NCI-H2171 treated with DMSO at 0.1 percent for 48 hours (cell line): Measurements from ENCODE around the gene NDUFS4.
"Not testable (repeated sequence)": the region's sequence is repeated elsewhere in the genome, so short reads cannot be mapped to it uniquely, and the experiment has no call there.

Experiments
- DNase-seq: peaks from one replicate; lab custom pipeline; 2025; lab: John Stamatoyannopoulos, UW

The NDUFS4 gene

DNA sequence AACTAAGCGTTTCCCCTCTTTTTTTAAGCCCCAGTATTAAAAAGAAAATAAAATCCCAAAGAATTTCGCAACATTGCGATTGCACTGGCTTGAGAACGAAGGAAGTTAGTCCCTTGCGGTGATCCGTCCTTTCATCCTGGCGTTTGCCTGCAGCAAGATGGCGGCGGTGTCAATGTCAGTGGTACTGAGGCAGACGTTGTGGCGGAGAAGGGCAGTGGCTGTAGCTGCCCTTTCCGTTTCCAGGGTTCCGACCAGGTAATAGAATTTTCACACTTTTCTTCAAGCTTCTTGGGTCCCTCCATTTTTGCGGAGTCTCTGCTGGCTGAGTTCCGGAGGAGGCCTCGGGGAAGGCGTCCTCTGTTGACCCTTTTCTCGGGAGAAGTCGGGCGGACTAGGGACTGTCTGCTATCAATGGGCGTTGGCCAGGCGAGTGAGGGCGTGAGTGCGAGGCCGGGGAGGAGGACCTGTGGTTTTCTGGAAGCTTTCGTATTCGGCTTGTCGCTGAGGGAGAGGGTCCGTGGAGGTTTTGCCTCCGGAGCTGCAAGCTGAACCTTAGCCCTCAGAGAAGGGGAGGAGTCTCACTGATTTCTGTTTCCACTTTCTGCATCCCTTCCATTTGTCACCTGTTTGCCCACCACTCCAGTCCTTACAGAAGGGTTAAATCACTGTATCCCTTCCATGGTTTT lies at the start of gene NDUFS4:
Gene NDUFS4 (plus strand): TSS at position 134 of the 686 bp plus-strand sequence. CDS start 24 bp downstream, at position 158.
- DNase-seq: peak; percentile 91

GRCh38 chr5:53512539-53512938 lies 47.9 kb upstream of the NDUFS4 start:
- no peak for DNase-seq

DNA sequence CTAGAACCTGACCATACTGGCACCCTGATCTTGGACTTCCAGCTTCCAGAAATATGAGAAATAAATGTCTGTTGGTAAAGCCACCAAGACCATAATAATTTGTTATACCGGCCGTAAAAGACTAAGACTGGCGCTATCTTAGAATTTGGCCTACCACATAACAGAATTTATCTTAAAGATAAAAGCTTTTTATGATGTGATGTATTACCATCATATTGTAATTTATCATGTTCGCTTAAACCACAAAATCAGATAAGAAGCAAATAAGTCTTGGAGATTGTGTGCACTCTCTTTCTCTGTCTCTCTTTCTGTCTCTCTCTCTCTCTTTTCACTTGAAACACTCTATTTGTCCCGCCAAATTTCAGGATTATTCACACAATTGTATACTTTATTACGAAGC lies 44.5 kb upstream of the NDUFS4 start:
- DNase-seq: no peak

GRCh38 chr5:53520813-53521212 lies 39.6 kb upstream of the NDUFS4 start:
- no peak for DNase-seq

DNA sequence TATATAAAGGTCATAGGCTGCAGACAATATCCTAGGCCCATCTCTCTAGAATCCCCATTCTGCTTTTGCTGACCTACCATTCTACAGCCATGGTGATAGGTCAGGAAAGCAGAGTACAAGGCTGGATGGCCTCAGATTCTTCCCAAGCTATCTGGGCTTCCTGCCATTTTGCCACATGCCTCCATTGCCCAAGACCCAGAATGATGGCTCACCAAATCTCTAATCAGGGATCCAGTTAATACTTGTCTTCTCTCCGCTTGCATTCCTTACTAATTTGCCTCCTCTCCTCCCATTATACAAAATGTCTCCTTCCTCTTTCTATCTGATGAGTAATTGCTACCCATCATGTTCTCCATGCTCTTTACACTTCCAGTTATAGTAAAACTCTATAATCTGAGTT lies 22.7 kb upstream of the NDUFS4 start:
- no peak for DNase-seq

- DNase-seq: not testable (repeated sequence)
Measured at GRCh38 chr5:53540739-53541138, 19.7 kb upstream of the NDUFS4 start.

DNA sequence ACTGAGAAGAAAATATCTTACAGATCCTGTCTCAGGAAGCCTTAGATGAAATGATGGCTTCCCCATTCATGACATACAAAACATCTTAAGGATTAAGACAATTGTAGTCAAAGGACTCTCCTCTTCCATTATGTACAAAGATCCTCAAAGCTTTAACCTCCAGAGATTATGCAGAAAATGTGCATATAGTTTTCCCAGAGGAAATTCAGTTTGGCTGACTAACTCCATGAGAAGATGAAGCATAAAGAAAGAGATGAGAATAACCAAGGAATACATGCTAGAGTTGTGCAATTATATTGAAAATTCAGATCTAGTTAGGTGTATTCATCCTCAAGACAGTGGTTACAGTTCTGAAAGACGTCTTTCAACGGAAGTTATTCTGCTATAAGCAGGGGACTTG lies 18.6 kb upstream of the NDUFS4 start:
- DNase-seq: no peak

GRCh38 chr5:53542926-53543325 lies 17.5 kb upstream of the NDUFS4 start:
- no peak for DNase-seq

GRCh38 chr5:53543401-53543800 lies 17.0 kb upstream of the NDUFS4 start:
- no peak for DNase-seq

GRCh38 chr5:53545744-53546143 lies 14.7 kb upstream of the NDUFS4 start:
- DNase-seq: no peak

- DNase-seq: no peak
Measured at GRCh38 chr5:53547226-53547625, 13.2 kb upstream of the NDUFS4 start.

DNA sequence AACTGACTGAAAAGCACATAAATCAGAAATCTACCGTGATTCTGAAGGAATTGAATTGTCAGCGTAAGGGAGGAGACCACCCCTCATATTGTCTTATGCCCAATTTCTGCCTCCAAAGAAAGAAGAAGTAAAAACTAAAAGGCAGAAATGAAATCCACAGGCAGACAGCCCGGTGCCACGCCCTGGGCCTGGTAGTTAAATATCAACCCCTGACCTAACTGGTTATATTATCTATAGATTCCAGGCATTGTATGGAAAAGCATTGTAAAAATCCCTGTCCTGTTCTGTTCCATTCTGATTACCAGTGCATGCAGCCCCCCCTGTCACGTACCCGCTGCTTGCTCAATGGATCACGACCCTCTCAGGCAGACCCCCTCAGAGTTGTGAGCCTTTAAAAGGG lies 11.9 kb upstream of the NDUFS4 start:
- not testable (repeated sequence) for DNase-seq

DNA sequence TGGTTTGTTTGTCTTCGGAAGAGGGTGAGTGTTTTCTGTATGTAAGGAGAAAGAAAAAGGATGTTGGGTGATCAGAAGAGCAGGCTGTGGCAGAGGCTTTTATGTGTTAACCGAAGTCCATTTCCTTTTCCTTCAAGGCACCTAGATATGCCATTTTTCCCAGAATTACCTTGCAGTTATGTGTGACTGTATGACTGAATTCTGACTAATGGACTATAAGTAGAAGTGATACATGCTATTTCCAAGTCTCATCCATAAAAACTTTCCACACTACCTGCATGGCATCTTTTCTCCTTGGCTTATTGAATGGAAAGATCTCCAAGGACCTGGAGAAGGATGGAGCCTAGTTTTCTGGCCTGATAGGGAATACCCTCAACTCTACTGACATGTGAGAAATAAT lies 10.6 kb upstream of the NDUFS4 start:
- no peak for DNase-seq

- peak; percentile 97 for DNase-seq
Measured at GRCh38 chr5:53552561-53552960, 7.9 kb upstream of the NDUFS4 start.

GRCh38 chr5:53554444-53554843 lies 6.0 kb upstream of the NDUFS4 start:
- no peak for DNase-seq

DNA sequence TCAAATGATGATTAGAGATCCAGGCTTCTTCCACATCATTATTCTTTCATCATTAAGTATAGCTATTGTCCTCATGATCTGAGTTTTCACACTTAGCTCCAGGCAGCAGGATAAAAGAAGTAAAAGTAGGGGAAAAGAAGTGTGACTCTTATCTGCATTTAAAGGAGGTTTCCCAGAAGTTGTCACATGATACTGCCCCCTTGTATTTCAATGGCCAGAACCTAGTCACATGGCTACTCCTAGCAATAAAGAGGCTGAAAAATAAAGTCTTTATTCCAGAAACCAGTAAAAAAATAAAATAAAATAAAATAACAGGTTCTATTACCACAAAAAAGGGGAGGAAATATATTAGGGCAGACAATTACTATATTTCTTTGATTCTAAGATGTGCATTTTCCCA lies 5.3 kb upstream of the NDUFS4 start:
- no peak for DNase-seq

- DNase-seq: no peak
Measured at GRCh38 chr5:53556001-53556400, 4.4 kb upstream of the NDUFS4 start.

DNA sequence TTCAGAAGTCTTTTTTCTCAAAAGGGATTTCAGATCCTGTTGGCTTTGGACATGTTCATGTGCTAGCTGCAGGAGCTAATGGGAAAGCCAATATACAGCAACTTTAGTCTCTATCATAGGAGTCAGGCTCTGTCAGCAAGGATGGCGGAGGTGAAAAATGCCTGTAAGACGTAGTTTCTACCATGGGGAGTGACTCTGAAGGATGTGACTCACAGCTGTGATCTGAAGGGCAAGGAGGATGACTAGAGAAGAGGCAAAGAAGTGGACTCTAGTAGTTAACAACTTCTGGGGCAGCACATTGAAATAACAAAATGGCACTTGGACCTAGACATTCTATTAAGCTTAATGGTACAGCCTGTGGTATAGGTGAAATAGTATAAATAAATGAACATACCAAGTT lies 3.1 kb upstream of the NDUFS4 start:
- no peak for DNase-seq

- DNase-seq: no peak
Measured at GRCh38 chr5:53558966-53559365, 1.5 kb upstream of the NDUFS4 start.

DNA sequence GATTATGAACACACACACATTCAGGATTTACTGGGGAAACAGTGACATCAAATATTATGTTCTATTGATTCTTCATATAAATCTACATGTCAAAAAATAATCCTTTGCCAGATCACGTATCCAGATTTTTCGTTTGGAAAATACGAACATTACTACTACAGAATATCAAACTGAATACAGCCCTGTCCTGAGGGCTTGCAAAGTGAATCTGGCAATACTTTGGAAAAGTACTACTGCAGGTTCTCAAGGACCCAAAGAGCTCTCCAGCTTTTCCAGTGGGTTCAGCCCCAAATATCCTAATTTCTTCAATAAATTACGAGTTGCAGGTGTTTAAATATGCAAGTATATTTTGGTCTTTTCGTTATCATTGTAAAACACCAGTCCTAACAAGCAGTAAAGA lies 411 bp upstream of the NDUFS4 start:
- DNase-seq: no peak

DNA sequence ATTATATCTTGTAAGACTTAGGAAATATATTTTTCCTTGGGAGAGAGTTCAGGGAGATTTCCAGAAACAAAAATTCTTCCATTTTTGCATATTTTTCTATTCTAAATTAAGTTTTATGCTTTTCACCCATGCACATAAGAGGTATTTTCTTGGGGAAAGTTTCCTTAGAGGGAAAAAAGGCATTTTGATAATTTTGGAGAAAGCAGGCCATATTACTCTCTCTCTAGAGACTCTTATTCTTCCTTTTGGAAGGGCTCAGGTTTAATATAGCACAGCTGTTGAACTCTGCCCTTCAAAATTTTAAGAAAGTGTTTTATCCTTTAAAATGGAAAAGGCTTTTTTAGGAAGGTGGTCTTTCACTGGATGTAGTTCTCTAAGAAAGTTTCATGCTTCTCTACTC lies 8.0 kb downstream of the NDUFS4 start:
- no peak for DNase-seq

DNA sequence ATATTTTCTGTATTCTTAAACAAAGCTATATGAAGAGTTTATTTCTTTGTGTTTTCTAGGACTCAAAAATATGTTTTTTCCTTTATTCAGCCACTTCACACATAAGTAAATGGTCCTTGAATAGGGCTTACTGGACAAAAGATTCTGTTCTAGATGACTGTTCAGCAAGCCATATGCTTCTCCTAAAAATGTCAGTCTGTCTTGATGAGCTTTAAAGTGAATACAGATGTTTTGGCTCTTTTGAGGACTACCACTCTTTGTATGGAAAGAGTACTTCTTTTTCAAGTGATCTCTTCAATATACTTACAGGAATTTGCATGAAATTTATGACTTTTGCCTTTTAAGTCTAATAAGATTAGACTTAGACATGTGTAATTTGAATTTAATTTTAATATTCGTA lies 8.4 kb downstream of the NDUFS4 start:
- no peak for DNase-seq

DNA sequence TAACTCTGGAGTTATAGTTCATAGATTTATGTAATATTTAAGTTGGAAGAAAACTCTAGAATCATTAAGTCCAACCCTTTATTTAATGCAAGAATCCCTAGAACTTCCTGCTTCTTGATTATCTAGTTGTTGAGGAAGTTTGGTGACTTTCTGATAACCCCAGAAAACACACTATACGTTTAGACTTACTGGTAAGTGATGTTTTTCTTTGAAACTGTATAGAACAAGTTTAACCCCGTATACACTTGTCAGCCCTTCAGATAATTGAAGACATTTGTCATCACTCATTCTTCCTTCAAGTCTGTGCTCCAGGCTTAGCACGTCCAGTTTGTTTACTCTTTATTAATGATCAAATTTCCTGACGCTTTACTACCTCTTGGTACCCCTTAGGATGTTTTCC lies 9.0 kb downstream of the NDUFS4 start:
- DNase-seq: no peak

DNA sequence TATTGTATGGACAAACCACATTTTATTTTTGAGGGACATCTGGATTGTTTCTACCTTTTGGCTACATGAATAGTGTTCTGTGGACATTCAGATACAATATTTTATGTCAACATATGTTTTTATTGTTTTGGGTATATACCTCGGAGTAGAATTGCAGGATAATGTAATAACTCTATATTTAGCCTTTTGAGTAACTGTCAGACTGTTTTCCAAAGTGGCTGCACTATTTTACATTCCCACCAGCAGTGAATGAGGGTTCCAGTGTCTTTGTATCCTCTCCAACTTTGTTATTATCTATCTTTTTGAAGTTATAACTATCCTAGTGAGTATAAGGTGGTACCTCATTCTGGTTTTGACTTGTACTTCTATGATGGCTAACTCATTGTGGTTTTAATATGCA lies 11.0 kb downstream of the NDUFS4 start:
- no peak for DNase-seq

DNA sequence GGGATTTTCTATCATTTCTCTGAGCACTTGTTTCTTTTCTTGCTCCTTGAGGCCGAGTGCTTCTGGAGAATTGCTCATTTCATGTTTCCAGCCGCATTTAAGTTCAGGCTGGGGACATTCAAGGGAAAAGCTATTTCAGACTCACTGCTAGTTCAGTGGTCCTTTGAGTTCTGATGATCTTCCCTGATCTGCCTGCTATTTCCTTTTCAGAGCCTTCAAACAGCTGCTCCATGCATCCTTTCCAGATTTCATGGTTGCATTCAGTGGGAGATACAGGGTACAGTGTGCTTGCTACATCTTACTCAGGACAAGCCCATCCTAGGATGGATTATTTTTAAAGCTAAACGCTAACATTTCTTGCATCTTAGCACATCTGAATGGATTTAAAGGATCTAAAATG lies 14.7 kb downstream of the NDUFS4 start:
- DNase-seq: no peak
